AG04449 (cell line): Measurements from ENCODE around the gene SYT7.

ENCODE experiments used
- CTCF ChIA-PET: fragments of 350-600 bp; formaldehyde crosslinking; extraction: SDS; loops from one replicate; lab custom pipeline; 2021; ENCODE audit warnings: antibody characterized with exemption; lab: Yijun Ruan, JAX
- POLR2A ChIA-PET: fragments of 400-600, 350-600 bp; formaldehyde crosslinking; extraction: SDS; loops from one replicate; lab custom pipeline; 2020; ENCODE audit warnings: antibody characterized with exemption, inconsistent platforms; lab: Yijun Ruan, JAX
- DNase-seq: peaks from one replicate; pipeline ENCODE4 v3.0.0-alpha.2; 2010; ENCODE audit warnings: low read depth, low spot score
- H3K4me3 ChIP-seq: 2 replicates; pipeline ENCODE4 v1.5.1; 2011; ENCODE audit warnings: low read depth, mild to moderate bottlenecking, control low read depth, low read length
- CTCF ChIP-seq: IDR thresholded peaks from one replicate; pipeline ENCODE4 v1.5.1; 2011; ENCODE audit warnings: mild to moderate bottlenecking, moderate library complexity, low read length, control low read depth, inconsistent platforms; ENCODE audit not compliant: insufficient read depth; ENCODE audit errors: missing control alignments

The SYT7 gene

GRCh38 chr11:61541598-61541997, 39.3 kb downstream of the SYT7 start:
- H3K4me3 ChIP-seq = no peak overlapping the region
- ChIA-PET CTCF (interaction anchor here (1.2 to 8.3 kb wide), 6 partner anchors 9 to 88 kb away, joined by 4 to 57 read pairs (median 6); no protein-coding TSS in a partner anchor), POLR2A (interaction anchor here (0.5 kb wide), 1 partner anchor 96 kb away, joined by 4 read pairs; no protein-coding TSS in a partner anchor)
- TF ChIP-seq CTCF = no peak
- DNase-seq = no peak

- POLR2A ChIA-PET = no interaction called here
- H3K4me3 ChIP-seq = no peak overlapping the region
- no peak for DNase-seq
- CTCF ChIA-PET = interaction anchor here (1.6 to 8.3 kb wide), 5 partner anchors 10 to 89 kb away, joined by 4 to 57 read pairs (median 6); no protein-coding TSS in a partner anchor
- TF ChIP-seq CTCF = no peak
Observed at GRCh38 chr11:61540528-61540927, 40.3 kb downstream of the SYT7 start.

- ChIA-PET POLR2A (no interaction called here), CTCF (interaction anchor here (1.1 to 8.3 kb wide), 5 partner anchors 9 to 97 kb away, joined by 3 to 57 read pairs (median 6); no protein-coding TSS in a partner anchor)
- DNase-seq = no peak
- H3K4me3 ChIP-seq = no peak overlapping the region
- TF ChIP-seq CTCF = no peak
Observed at GRCh38 chr11:61539831-61540357, 41.0 kb downstream of the SYT7 start.

GRCh38 chr11:61539006-61539405, 41.9 kb downstream of the SYT7 start:
- no peak for TF ChIP-seq CTCF
- ChIA-PET CTCF (interaction anchor here (1.1 to 8.3 kb wide), 3 partner anchors 8 to 62 kb away, joined by 3 to 57 read pairs (median 10); no protein-coding TSS in a partner anchor), POLR2A (no interaction called here)
- DNase-seq = no peak
- no peak overlapping the region for H3K4me3 ChIP-seq

GRCh38 chr11:61538636-61538961, 42.3 kb downstream of the SYT7 start:
- TF ChIP-seq CTCF = no peak
- H3K4me3 ChIP-seq = no peak overlapping the region
- ChIA-PET POLR2A (no interaction called here), CTCF (interaction anchor here (8.3 kb wide), 1 partner anchor 22 kb away, joined by 57 read pairs; no protein-coding TSS in a partner anchor)
- no peak for DNase-seq

GRCh38 chr11:61537326-61537725, 43.5 kb downstream of the SYT7 start:
- no peak for DNase-seq
- ChIA-PET CTCF (interaction anchor here (0.7 to 1.3 kb wide), 3 partner anchors 15 to 101 kb away, joined by 3 to 4 read pairs (median 3); no protein-coding TSS in a partner anchor), POLR2A (no interaction called here)
- H3K4me3 ChIP-seq = no peak overlapping the region
- TF ChIP-seq CTCF = no peak
